ENCODE measurements around the gene PPM1M. TPM values are rescaled to one million over a fixed set of nuclear protein-coding genes. Genes with fewer than 3 reads are reported as not detected.

Gene PPM1M
- total and polyA plus RNA-seq, 2 experiments from 2014 or later = 2.2 to 4.0 TPM

DNA sequence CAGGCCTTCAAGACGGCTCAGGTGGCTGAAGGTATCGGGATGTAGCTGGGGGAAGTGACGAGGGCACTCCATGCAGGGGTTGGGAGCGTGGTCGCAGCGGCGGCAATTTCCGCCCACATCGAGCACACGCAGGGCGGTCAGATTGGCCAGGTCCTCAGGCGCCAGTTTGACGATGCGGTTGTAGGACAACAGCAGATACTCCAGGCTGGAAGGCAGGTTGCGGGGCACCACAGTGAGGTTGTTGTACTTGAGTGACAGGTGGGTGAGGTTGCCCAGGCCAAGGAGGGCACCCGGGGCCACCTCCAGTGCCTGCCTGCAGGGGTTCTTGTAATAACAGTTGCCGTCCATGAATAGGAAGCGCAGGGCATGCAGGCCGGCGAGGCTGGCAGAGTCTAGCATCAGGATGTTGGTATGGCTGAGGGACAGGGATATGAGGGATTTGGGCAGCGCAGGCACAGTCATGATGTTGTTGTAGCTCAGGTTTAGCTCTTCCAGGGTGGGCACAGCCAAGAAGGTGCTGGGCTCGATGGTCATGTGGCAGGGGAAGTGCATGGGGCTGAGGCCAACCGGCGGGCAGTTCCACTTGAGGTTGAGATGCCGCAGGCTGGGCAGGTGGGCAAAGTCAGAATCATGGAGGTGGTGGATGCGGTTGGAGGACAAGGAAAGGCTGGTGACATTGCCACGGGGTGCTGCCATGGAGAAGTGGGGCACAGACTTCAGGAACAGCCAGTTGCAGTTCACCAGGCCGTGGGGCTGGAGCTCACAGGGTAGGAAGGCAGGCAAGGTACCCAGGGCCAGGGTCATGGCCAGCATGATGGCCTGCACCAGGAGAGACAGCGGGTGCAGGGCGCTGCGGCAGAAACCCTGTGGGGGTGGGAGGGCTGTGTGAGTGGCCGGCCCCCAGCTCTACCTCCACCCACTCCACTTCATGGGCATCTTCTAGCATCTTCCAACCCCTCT, 21.8 kb upstream of the PPM1M start:
- Histone ChIP-seq H3K4me3 (no peak overlapping the region), H2AFZ (no peak overlapping the region), H3K9me2 (ENCODE audit: insufficient read depth) (no peaks in the 10 kb centered on the region), H3K4me1 (ENCODE audit: insufficient read depth) (peaks cover 3% of the 10 kb centered on the region), H3K4me2 (no peak overlapping the region), H4K20me1 (replicated peaks; ENCODE audit: insufficient read depth) (no peaks in the 10 kb centered on the region), H3K27me3 (ENCODE audit: insufficient read depth) (no peaks in the 10 kb centered on the region), H3F3A (replicated peaks; ENCODE audit: low read depth) (no peaks in the 10 kb centered on the region), H3K79me2 (replicated peaks; ENCODE audit: insufficient read depth) (no peaks in the 10 kb centered on the region), H3K36me3 (ENCODE audit: insufficient read depth) (no peaks in the 10 kb centered on the region), H3K27ac (ENCODE audit: low read depth) (no peak overlapping the region)
- H3K27ac Mint-ChIP-seq = no peak overlapping the region
- peaks cover 15% of the 10 kb centered on the region for H3K27me3 Mint-ChIP-seq (ENCODE audit: insufficient read depth, low read depth, poor library complexity)
- ATAC-seq (no peak), DNase-seq (ENCODE audit: low spot score) (no peak)
- H3K36me3 Mint-ChIP-seq (ENCODE audit: low read depth) = no peaks in the 10 kb centered on the region; the same call in 2 of the 3 replicates
- H3K4me3 Mint-ChIP-seq = no peak overlapping the region
- no peaks in the 10 kb centered on the region for H3K9me3 Mint-ChIP-seq
- TF ChIP-seq EZH2 (IDR thresholded peaks at IDR 0.05; ENCODE audit: low read depth, unreplicated experiment) (no peak), NANOG (IDR thresholded peaks at IDR 0.05; ENCODE audit: borderline replicate concordance) (no peak), ZNF462 (CRISPR knock-in tag; IDR thresholded peaks at IDR 0.05) (no peak), CREB1 (CRISPR knock-in tag; IDR thresholded peaks at IDR 0.05; ENCODE audit: low read depth) (no peak), ZNF114 (CRISPR knock-in tag; IDR thresholded peaks at IDR 0.05) (no peak), ZNF331 (CRISPR knock-in tag; IDR thresholded peaks at IDR 0.05; ENCODE audit: low read depth) (no peak), CTCF (conservative IDR thresholded peaks at IDR 0.05; ENCODE audit: low read depth in 2 of 2) (no peak), STAT1 (IDR thresholded peaks at IDR 0.05; ENCODE audit: unreplicated experiment) (no peak), EZH2phosphoT487 (IDR thresholded peaks at IDR 0.05; ENCODE audit: unreplicated experiment) (no peak), REST (IDR thresholded peaks at IDR 0.05; ENCODE audit: unreplicated experiment) (no peak), JUNB (IDR thresholded peaks at IDR 0.05; ENCODE audit: unreplicated experiment) (no peak), POLR2AphosphoS5 (IDR thresholded peaks at IDR 0.05; ENCODE audit: low read depth) (no peak)
- TF ChIP-seq, protein P1, sequence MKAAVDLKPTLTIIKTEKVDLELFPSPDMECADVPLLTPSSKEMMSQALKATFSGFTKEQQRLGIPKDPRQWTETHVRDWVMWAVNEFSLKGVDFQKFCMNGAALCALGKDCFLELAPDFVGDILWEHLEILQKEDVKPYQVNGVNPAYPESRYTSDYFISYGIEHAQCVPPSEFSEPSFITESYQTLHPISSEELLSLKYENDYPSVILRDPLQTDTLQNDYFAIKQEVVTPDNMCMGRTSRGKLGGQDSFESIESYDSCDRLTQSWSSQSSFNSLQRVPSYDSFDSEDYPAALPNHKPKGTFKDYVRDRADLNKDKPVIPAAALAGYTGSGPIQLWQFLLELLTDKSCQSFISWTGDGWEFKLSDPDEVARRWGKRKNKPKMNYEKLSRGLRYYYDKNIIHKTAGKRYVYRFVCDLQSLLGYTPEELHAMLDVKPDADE (IDR thresholded peaks at IDR 0.05) = no peak
- H3K4me1 Mint-ChIP-seq = peaks cover 10% of the 10 kb centered on the region

Data from GM23338 (cell line).